HT-29 (cell line): ENCODE data around the gene ASIC3. TPM values are rescaled to one million over a fixed set of nuclear protein-coding genes. Genes with fewer than 3 reads are reported as not detected.

Source experiments
- total RNA-seq: library from RNA; depleted of rRNA; stranded (reverse); fragments of >200 nt; shearing (Covaris generic); gene quantifications from 2 replicates; pipeline ENCODE4 v1.2.3, GENCODE V29; 2014; rRNA removed

ASIC3 gene
- total RNA-seq, 1 experiment from 2014 or later = 2.2 TPM

Other genes starting within 250 kb of the ASIC3 start
- 1.0 and 2.0 TPM in 2 replicates for gene TMEM176B, start 248.2 kb upstream of the ASIC3 start, total RNA-seq
- 0.39 and 0.79 TPM in 2 replicates for gene TMEM176A, start 247.8 kb upstream of the ASIC3 start, total RNA-seq
- gene AOC1, start 196.0 kb upstream of the ASIC3 start, total RNA-seq = 25.2 and 25.8 TPM in 2 replicates
- 2.2 and 2.8 TPM in 2 replicates for gene KCNH2, start 70.2 kb upstream of the ASIC3 start, total RNA-seq
- gene NOS3, start 57.5 kb upstream of the ASIC3 start, total RNA-seq = 6.7 and 13.0 TPM in 2 replicates
- 0.47 and 1.0 TPM in 2 replicates for gene ATG9B, start 24.0 kb upstream of the ASIC3 start, total RNA-seq
- 81.6 and 97.8 TPM in 2 replicates for gene ABCB8, start 20.1 kb upstream of the ASIC3 start, total RNA-seq
- 43.6 and 62.6 TPM in 2 replicates for gene CDK5, start 9.4 kb downstream of the ASIC3 start, total RNA-seq
- gene SLC4A2, start 11.1 kb downstream of the ASIC3 start, total RNA-seq = 851 and 1,005 TPM in 2 replicates
- 265 and 300 TPM in 2 replicates for gene FASTK, start 32.3 kb downstream of the ASIC3 start, total RNA-seq
- 258 and 264 TPM in 2 replicates for gene TMUB1, start 35.0 kb downstream of the ASIC3 start, total RNA-seq
- 140 and 162 TPM in 2 replicates for gene AGAP3, start 37.9 kb downstream of the ASIC3 start, total RNA-seq
- gene GBX1, start 119.2 kb downstream of the ASIC3 start, total RNA-seq = not detected in 2 replicates
- not detected in 2 replicates for gene ASB10, start 138.7 kb downstream of the ASIC3 start, total RNA-seq
- not detected in 2 replicates for gene H2BK1, start 162.0 kb downstream of the ASIC3 start, total RNA-seq
- gene ABCF2, start 178.7 kb downstream of the ASIC3 start, total RNA-seq = 80.2 and 82.5 TPM in 2 replicates
- gene CHPF2, start 184.0 kb downstream of the ASIC3 start, total RNA-seq = 72.5 and 87.7 TPM in 2 replicates
- 1.1 and 1.3 TPM in 2 replicates for gene SMARCD3, start 200.2 kb downstream of the ASIC3 start, total RNA-seq